HG03378 (cell line): Measurements from ENCODE around the gene ZCCHC2.

Experiments used
- ATAC-seq: cut with Tn5 transposase; IDR thresholded peaks from one replicate; pipeline ENCODE4 v1.9.1; 2021; ENCODE audit warnings: mild to moderate bottlenecking, moderate library complexity; ENCODE audit not compliant: unreplicated experiment

ZCCHC2 gene

GRCh38 chr18:62574776-62575175 lies 52.0 kb downstream of the ZCCHC2 start:
- ATAC-seq: no peak

- no peak for ATAC-seq
These were observed 53.4 kb downstream of the ZCCHC2 start for GRCh38 chr18:62576271-62576670.

- ATAC-seq: peak; percentile 64
These were observed 54.2 kb downstream of the ZCCHC2 start for GRCh38 chr18:62576845-62577512.

GRCh38 chr18:62577765-62578164 lies 54.9 kb downstream of the ZCCHC2 start:
- ATAC-seq: no peak

GRCh38 chr18:62578980-62579511 lies 56.2 kb downstream of the ZCCHC2 start:
- ATAC-seq: no peak

GRCh38 chr18:62583376-62583775 lies 60.6 kb downstream of the ZCCHC2 start:
- no peak for ATAC-seq

- peak; percentile 78 for ATAC-seq
These were observed 61.7 kb downstream of the ZCCHC2 start for GRCh38 chr18:62584241-62585120.

- peak; percentile 28 for ATAC-seq
These were observed 62.7 kb downstream of the ZCCHC2 start for GRCh38 chr18:62585274-62586150.

GRCh38 chr18:62586151-62586774 lies 63.4 kb downstream of the ZCCHC2 start:
- peak; percentile 72 for ATAC-seq

GRCh38 chr18:62586781-62587487 lies 64.1 kb downstream of the ZCCHC2 start:
- ATAC-seq: no peak

GRCh38 chr18:62587689-62588088 lies 64.9 kb downstream of the ZCCHC2 start:
- ATAC-seq: no peak

GRCh38 chr18:62588217-62588616 lies 65.4 kb downstream of the ZCCHC2 start:
- ATAC-seq: no peak

- ATAC-seq: no peak
These were observed 68.2 kb downstream of the ZCCHC2 start for GRCh38 chr18:62590799-62591590.

GRCh38 chr18:62596145-62597005 lies 73.5 kb downstream of the ZCCHC2 start:
- no peak for ATAC-seq

- no peak for ATAC-seq
These were observed 79.0 kb downstream of the ZCCHC2 start for GRCh38 chr18:62601871-62602270.

- no peak for ATAC-seq
These were observed 79.9 kb downstream of the ZCCHC2 start for GRCh38 chr18:62602706-62603105.

- ATAC-seq: no peak
These were observed 80.4 kb downstream of the ZCCHC2 start for GRCh38 chr18:62603211-62603610.

GRCh38 chr18:62603979-62604378 lies 81.2 kb downstream of the ZCCHC2 start:
- ATAC-seq: no peak
